Measurements from ENCODE around the gene OR10A7.

The OR10A7 gene

DNA sequence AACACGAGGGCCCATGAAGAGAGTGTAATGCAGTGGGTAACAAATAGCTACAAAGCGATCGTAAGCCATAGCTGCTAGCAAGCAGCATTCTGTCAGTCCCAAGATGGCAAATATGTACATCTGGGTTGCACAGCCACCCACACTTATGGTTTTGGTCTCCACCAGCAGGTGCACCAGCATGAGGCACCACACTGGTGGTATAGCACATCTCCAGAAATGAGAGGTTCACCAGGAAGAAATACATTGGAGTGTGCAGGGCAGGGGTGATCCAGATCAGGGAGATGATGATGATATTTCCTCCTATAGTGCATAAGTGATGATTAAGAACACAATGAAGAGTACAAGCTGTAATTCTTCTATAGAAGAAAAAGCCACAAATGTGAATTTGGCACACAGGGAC, 26.4 kb upstream of the OR10A7 start:
- H3K9me2 ChIP-seq (replicated peaks; ENCODE audit: insufficient read depth, low read length), result no peaks in the 10 kb centered on the region
- no peak for TF ChIP-seq EZH2phosphoT487 (IDR thresholded peaks at IDR 0.05; ENCODE audit: low read length)
- TF ChIP-seq CTCF (IDR thresholded peaks at IDR 0.05; ENCODE audit: low read length), result no peak
- no peak for TF ChIP-seq EZH2 (optimal IDR thresholded peaks at IDR 0.05; ENCODE audit: low read depth, low read length)
- no peak overlapping the region for H2AFZ ChIP-seq (ENCODE audit: low read length)
- no peak for DNase-seq
- no peaks in the 10 kb centered on the region for H3K36me3 ChIP-seq (replicated peaks; ENCODE audit: insufficient read depth, low read length)
- H3F3A ChIP-seq (ENCODE audit: insufficient read depth, low read length), result no peaks in the 10 kb centered on the region
- no peaks in the 10 kb centered on the region for H4K20me1 ChIP-seq (ENCODE audit: insufficient read depth, low read length)
- H3K27ac ChIP-seq (ENCODE audit: low read length), result no peak overlapping the region
- H3K27me3 ChIP-seq (replicated peaks; ENCODE audit: insufficient read depth, low read length), result no peaks in the 10 kb centered on the region
- H3K9me3 ChIP-seq (replicated peaks; ENCODE audit: insufficient read depth, low read length), result no peaks in the 10 kb centered on the region
- no peak overlapping the region for H3K9ac ChIP-seq (ENCODE audit: low read length)
- no peaks in the 10 kb centered on the region for H3K4me1 ChIP-seq (ENCODE audit: low read length)
- no peaks in the 10 kb centered on the region for H3K79me2 ChIP-seq (ENCODE audit: low read length)
- H3K4me3 ChIP-seq (ENCODE audit: low read length), result no peak overlapping the region
- H3K4me2 ChIP-seq (ENCODE audit: low read depth, low read length), result no peak overlapping the region

DNA sequence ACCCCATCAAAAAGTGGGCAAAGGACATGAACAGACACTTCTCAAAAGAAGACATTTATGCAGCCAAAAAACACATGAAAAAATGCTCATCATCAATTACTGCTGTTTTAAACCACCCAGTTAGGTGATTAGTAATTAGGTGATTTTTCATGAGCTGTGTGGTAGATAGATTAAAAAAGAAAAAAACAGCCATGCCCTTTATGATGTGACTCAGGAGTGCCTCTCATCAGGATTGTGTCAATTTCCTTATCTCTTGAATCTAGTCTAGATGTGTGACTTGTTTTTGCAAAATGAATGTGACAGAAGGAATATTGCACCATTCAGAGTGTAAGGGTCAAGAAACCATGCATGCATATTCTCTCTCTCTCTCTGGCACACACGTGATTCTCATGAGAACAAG, 5.7 kb downstream of the OR10A7 start:
- no peak overlapping the region for H2AFZ ChIP-seq (ENCODE audit: low read length)
- no peak overlapping the region for H3K9ac ChIP-seq (ENCODE audit: low read length)
- no peaks in the 10 kb centered on the region for H3K36me3 ChIP-seq (replicated peaks; ENCODE audit: insufficient read depth, low read length)
- no peaks in the 10 kb centered on the region for H3K27me3 ChIP-seq (replicated peaks; ENCODE audit: insufficient read depth, low read length)
- no peak overlapping the region for H3K4me3 ChIP-seq (ENCODE audit: low read length)
- no peak overlapping the region for H3K27ac ChIP-seq (ENCODE audit: low read length)
- H3K79me2 ChIP-seq (ENCODE audit: low read length), result no peaks in the 10 kb centered on the region
- no peaks in the 10 kb centered on the region for H3F3A ChIP-seq (ENCODE audit: insufficient read depth, low read length)
- H3K9me3 ChIP-seq (replicated peaks; ENCODE audit: insufficient read depth, low read length), result no peaks in the 10 kb centered on the region
- H3K9me2 ChIP-seq (replicated peaks; ENCODE audit: insufficient read depth, low read length), result no peaks in the 10 kb centered on the region
- no peak for TF ChIP-seq EZH2phosphoT487 (IDR thresholded peaks at IDR 0.05; ENCODE audit: low read length)
- no peak for TF ChIP-seq CTCF (IDR thresholded peaks at IDR 0.05; ENCODE audit: low read length)
- TF ChIP-seq EZH2 (optimal IDR thresholded peaks at IDR 0.05; ENCODE audit: low read depth, low read length), result no peak
- H4K20me1 ChIP-seq (ENCODE audit: insufficient read depth, low read length), result no peaks in the 10 kb centered on the region
- H3K4me2 ChIP-seq (ENCODE audit: low read depth, low read length), result no peak overlapping the region
- no peaks in the 10 kb centered on the region for H3K4me1 ChIP-seq (ENCODE audit: low read length)
- no peak for DNase-seq

DNA sequence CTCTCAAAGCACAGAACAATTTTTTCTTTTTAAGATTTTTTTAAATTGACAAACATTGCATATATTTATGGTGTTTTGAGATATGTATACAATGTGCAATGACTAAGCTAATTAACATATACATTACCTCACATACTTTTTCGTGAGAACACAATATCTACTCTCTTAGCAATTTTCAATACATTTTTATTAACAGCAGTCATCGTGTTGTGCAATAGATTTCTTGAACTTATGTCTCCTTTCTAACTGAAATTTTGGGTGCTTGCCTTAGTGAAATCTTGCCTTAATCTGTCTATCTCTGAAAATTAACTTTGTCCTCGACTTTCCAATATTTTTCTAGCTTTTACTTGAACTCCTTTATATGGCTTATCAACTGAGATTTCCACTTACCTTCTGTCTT, 6.8 kb downstream of the OR10A7 start:
- Histone ChIP-seq H2AFZ (ENCODE audit: low read length) (no peak overlapping the region), H3F3A (ENCODE audit: insufficient read depth, low read length) (no peaks in the 10 kb centered on the region), H3K4me1 (ENCODE audit: low read length) (no peaks in the 10 kb centered on the region), H3K27me3 (replicated peaks; ENCODE audit: insufficient read depth, low read length) (no peaks in the 10 kb centered on the region), H3K9me3 (replicated peaks; ENCODE audit: insufficient read depth, low read length) (no peaks in the 10 kb centered on the region), H3K9ac (ENCODE audit: low read length) (no peak overlapping the region), H4K20me1 (ENCODE audit: insufficient read depth, low read length) (no peaks in the 10 kb centered on the region), H3K27ac (ENCODE audit: low read length) (no peak overlapping the region), H3K9me2 (replicated peaks; ENCODE audit: insufficient read depth, low read length) (no peaks in the 10 kb centered on the region), H3K79me2 (ENCODE audit: low read length) (no peaks in the 10 kb centered on the region), H3K36me3 (replicated peaks; ENCODE audit: insufficient read depth, low read length) (no peaks in the 10 kb centered on the region), H3K4me2 (ENCODE audit: low read depth, low read length) (no peak overlapping the region), H3K4me3 (ENCODE audit: low read length) (no peak overlapping the region)
- TF ChIP-seq EZH2 (optimal IDR thresholded peaks at IDR 0.05; ENCODE audit: low read depth, low read length) (no peak), EZH2phosphoT487 (IDR thresholded peaks at IDR 0.05; ENCODE audit: low read length) (no peak), CTCF (IDR thresholded peaks at IDR 0.05; ENCODE audit: low read length) (no peak)
- no peak for DNase-seq

Measured in MM.1S (cell line).